ENCODE measurements around the gene ACTN3. TPM values are rescaled to one million over a fixed set of nuclear protein-coding genes. Genes with fewer than 3 reads are reported as not detected.

The ACTN3 gene
- total and polyA plus RNA-seq, 7 donors, result 2.9 to 531 (median 60.2) TPM

DNA sequence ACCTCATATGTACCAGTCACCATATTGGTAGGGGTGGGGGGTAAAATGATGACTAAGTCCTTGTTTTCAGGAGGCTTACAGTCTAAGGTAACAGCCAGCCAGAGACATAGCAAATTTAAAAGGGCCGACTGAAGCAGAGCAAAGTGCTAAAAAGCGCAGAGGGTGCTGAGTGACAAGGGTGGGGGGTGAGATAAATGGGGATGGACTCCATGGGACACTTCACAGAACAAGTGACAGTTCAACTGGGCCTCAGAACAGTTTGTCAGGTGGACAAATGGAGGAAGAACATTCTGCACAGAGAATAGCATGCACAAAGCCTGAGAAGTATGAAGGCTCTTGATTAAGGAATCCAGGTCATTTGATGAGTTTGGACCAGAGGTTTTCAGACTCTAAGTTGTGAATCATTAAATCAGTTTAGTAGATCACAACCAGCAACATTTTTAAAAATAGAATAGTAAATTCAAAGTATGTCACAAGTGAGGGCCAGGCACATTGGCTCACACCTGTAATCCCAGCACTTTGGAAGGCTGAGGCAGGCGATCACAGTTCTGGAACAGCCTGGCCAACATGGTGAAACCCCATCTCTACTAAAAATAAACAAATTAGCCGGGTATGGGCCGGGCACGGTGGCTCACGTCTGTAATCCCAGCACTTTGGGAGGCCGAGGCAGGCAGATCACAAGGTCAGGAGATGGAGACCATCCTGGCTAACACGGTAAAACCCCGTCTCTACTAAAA, 22.2 kb upstream of the ACTN3 start:
- no peaks in the 10 kb centered on the region for H3K27me3 ChIP-seq (ENCODE audit: insufficient read depth in 3 of 3, low read length in 2 of 3)
- H3K4me3 ChIP-seq, result no peak overlapping the region
- H3K36me3 ChIP-seq (ENCODE audit: insufficient read depth in 1 of 2, low read depth in 1 of 2), result peaks cover 3 to 59% of the 10 kb centered on the region in 2 donors
- H3K4me1 ChIP-seq, result no peaks in the 10 kb centered on the region
- H3K27ac ChIP-seq, result peak overlapping the region; percentile 51
- no peaks in the 10 kb centered on the region for H3K9me3 ChIP-seq
- intact Hi-C loops (cut with DNase I), result no loop called here
- 36 to 63% (median 41%) methylated on average over 10 of the region's 10 CpGs for WGBS, 3 donors
- TF ChIP-seq, protein P1, sequence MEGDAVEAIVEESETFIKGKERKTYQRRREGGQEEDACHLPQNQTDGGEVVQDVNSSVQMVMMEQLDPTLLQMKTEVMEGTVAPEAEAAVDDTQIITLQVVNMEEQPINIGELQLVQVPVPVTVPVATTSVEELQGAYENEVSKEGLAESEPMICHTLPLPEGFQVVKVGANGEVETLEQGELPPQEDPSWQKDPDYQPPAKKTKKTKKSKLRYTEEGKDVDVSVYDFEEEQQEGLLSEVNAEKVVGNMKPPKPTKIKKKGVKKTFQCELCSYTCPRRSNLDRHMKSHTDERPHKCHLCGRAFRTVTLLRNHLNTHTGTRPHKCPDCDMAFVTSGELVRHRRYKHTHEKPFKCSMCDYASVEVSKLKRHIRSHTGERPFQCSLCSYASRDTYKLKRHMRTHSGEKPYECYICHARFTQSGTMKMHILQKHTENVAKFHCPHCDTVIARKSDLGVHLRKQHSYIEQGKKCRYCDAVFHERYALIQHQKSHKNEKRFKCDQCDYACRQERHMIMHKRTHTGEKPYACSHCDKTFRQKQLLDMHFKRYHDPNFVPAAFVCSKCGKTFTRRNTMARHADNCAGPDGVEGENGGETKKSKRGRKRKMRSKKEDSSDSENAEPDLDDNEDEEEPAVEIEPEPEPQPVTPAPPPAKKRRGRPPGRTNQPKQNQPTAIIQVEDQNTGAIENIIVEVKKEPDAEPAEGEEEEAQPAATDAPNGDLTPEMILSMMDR (IDR thresholded peaks at IDR 0.05), result no peak
- peak; percentile 63 to 95 (median 93) for ATAC-seq
- peak in 1 of 2 donors; percentile 75 for DNase-seq

GRCh38 chr11:66529069-66529468, 17.6 kb upstream of the ACTN3 start:
- Histone ChIP-seq H3K27me3 (ENCODE audit: insufficient read depth in 3 of 3, low read length in 2 of 3) (no peaks in the 10 kb centered on the region), H3K4me1 (peaks cover 2% of the 10 kb centered on the region), H3K27ac (no peak overlapping the region), H3K9me3 (no peaks in the 10 kb centered on the region), H3K36me3 (ENCODE audit: insufficient read depth in 1 of 2, low read depth in 1 of 2) (peaks cover 0 to 44% of the 10 kb centered on the region in 2 donors), H3K4me3 (no peak overlapping the region)
- no peak for DNase-seq
- intact Hi-C loops (cut with DNase I), result no loop called here
- 76 to 83% (median 81%) methylated on average over 10 of the region's 10 CpGs for WGBS, 3 donors
- TF ChIP-seq, protein P1 (IDR thresholded peaks at IDR 0.05), result no peak
- ATAC-seq, result no peak

DNA sequence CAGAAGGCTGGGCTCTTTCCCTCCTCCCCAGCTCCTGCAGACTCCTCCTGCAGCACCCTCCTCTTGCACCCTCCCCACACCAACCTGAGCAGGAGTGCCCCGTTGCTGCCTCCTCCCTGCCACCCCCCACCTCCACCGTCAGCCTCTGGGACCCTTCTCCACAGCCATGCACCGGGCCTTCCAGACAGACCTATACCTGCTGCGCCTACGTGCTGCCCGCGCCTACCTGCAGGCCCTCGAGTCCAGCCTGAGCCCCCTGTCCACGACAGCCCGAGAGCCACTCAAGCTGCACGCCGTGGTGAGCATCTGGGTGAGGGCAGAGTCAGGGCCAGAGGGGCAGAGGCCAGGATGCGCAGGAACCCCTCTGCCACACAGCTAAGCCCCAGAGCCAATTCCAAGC, 17.0 kb upstream of the ACTN3 start:
- H3K4me1 ChIP-seq, result peaks cover 2% of the 10 kb centered on the region
- ATAC-seq, result no peak
- intact Hi-C loops (cut with DNase I), result no loop called here

DNA sequence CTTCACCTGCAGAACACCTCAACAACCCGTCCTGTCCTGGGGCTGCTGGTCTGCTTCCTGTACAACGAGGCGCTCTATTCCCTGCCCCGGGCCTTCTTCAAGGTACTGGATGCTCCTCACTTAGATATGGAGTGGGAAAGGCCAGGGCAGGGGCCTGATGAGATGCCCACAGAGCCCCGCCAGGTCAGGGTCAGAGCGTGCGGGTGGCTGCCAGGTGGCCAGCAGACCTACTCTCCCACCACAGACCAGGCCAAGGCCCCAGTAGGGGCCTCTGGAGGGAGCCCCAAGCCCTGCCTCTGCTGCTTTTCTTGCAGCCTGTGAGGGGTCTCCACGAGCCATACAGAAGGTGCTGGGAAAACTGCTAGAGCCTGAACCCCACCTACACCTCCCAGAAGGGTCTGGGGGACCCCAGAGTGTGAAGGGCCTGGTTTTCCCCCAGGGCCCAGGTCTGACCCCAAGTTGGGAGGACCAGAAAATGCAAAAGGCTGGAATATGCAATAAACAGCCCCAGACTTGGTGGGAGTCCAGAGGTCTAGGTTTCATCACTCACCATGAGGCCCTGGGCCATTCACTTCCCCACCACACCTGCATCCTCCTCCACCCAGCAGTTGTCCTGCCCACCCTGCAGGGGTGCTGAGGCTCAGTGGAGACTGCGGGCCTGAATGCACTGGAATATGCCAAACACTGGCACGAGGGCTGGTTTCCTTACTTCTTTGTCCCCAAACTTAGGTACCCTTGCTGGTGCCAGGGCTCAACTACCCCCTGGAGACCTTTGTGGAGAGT, 15.6 kb upstream of the ACTN3 start:
- H3K27ac ChIP-seq, result no peak overlapping the region
- H3K4me3 ChIP-seq, result no peak overlapping the region
- peaks cover 2% of the 10 kb centered on the region for H3K4me1 ChIP-seq
- no peaks in the 10 kb centered on the region for H3K27me3 ChIP-seq (ENCODE audit: insufficient read depth in 3 of 3, low read length in 2 of 3)
- DNase-seq (no peak), ATAC-seq (peak in 1 of 4 donors; percentile 4)
- TF ChIP-seq, protein P1 (IDR thresholded peaks at IDR 0.05), result no peak
- intact Hi-C loops (cut with DNase I), result no loop called here
- H3K9me3 ChIP-seq, result no peaks in the 10 kb centered on the region
- H3K36me3 ChIP-seq (ENCODE audit: insufficient read depth in 1 of 2, low read depth in 1 of 2), result peaks cover 0 to 57% of the 10 kb centered on the region in 2 donors
- WGBS, 3 donors, result 81 to 93% (median 87%) methylated on average over 10 of the region's 10 CpGs

More for the DNA sequence above, 17.0 kb upstream of the ACTN3 start:
- no peak for DNase-seq
- no peaks in the 10 kb centered on the region for H3K9me3 ChIP-seq
- no peak overlapping the region for H3K4me3 ChIP-seq
- no peak overlapping the region for H3K27ac ChIP-seq
- peaks cover 0 to 44% of the 10 kb centered on the region in 2 donors for H3K36me3 ChIP-seq (ENCODE audit: insufficient read depth in 1 of 2, low read depth in 1 of 2)
- no peaks in the 10 kb centered on the region for H3K27me3 ChIP-seq (ENCODE audit: insufficient read depth in 3 of 3, low read length in 2 of 3)
- WGBS, 3 donors, result 81 to 91% (median 89%) methylated on average over 12 to 13 of the region's 13 CpGs
- TF ChIP-seq, protein P1 (IDR thresholded peaks at IDR 0.05), result no peak
